Posterior vena cava (tissue), 2 donors: ENCODE data around the gene WDR93. TPM values are rescaled to one million over a fixed set of nuclear protein-coding genes. Genes with fewer than 3 reads are reported as not detected.
A peak's percentile ranks its signal among the peaks of the same experiment; 100 is the strongest.

Source experiments
- DNase-seq: peaks from one replicate; pipeline ENCODE4 v3.0.0-alpha.2; 2020; ENCODE audit warnings: low spot score
- intact Hi-C, 2 donors: fragments of 100-400 bp; cut with DNase I; formaldehyde crosslinking; loops; one replicate each; pipeline versions ENCODE4 v1.14.1 to v1.14.2; 2022 to 2023
- total RNA-seq, 2 donors: library from RNA; stranded (reverse); fragmentation: NEBNext Ultra II Directional; extraction: Animal tissue kit (Norgen Biotek cat#: 25700); gene quantifications; one replicate each; pipeline ENCODE4 v1.2.1, GENCODE V29; 2021
- donor health status: DM: yes; HTN: yes; CAD: no.
- donor health status: DM: yes; HTN: yes; CAD: no.

The WDR93 gene
- total RNA-seq, 2 donors from 2014 or later, result not detected

GRCh38 chr15:89740137-89740536 is 49.5 kb downstream of the WDR93 start:
- no peak for DNase-seq
- intact Hi-C loops, result loop anchor here in 1 of 2 donors (10.0 kb wide), 1 partner anchor 335 kb away; no protein-coding TSS in a partner anchor

GRCh38 chr15:89743011-89743410 is 52.4 kb downstream of the WDR93 start:
- intact Hi-C loops, result loop anchor here in 1 of 2 donors (10.0 kb wide), 1 partner anchor 332 kb away; no protein-coding TSS in a partner anchor
- no peak for DNase-seq

- no peak for DNase-seq
- intact Hi-C loops, result loop anchor here in 1 of 2 donors (10.0 kb wide), 1 partner anchor 331 kb away; no protein-coding TSS in a partner anchor
Observed at GRCh38 chr15:89743594-89743993, 53.0 kb downstream of the WDR93 start.

GRCh38 chr15:89745131-89745530 is 54.5 kb downstream of the WDR93 start:
- intact Hi-C loops, result loop anchor here (5.0 to 10.0 kb wide), 3 partner anchors 98 to 1357 kb away; partner anchors contain the start of gene SV2B (in 1 of the 2)
- no peak for DNase-seq

GRCh38 chr15:89745768-89746167 is 55.2 kb downstream of the WDR93 start:
- intact Hi-C loops, result loop anchor here (5.0 to 10.0 kb wide), 3 partner anchors 98 to 1357 kb away; partner anchors contain the start of gene SV2B (in 1 of the 2)
- no peak for DNase-seq

GRCh38 chr15:89746386-89746780 is 55.8 kb downstream of the WDR93 start:
- intact Hi-C loops, result loop anchor here (5.0 to 10.0 kb wide), 3 partner anchors 99 to 1356 kb away; partner anchors contain the start of gene SV2B (in 1 of the 2)
- no peak for DNase-seq

GRCh38 chr15:89747708-89748682 is 57.4 kb downstream of the WDR93 start:
- intact Hi-C loops, result loop anchor here (5.0 to 10.0 kb wide), 3 partner anchors 101 to 1354 kb away; partner anchors contain the start of gene SV2B (in 1 of the 2)
- DNase-seq, result no peak

DNA sequence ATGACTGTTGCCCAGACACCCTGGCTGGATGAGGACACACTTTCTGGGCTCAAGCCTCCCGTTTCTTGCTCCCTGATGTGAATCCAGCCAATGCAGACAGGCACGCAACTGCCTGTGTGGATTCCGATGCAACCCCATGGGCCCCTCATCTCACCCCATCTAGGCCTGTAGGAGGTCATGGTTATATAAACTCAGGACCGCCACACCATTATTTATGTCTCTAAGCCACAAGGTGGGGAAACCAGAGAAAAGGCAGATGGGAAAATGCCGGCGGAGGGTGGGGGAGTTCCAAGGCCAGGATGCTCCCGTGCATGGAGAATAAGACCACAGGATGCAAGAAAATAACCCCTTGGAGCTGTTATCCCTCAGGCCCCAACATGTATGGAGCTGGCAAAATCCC is 58.4 kb downstream of the WDR93 start:
- intact Hi-C loops, result loop anchor here (5.0 to 10.0 kb wide), 3 partner anchors 102 to 1353 kb away; partner anchors contain the start of gene SV2B (in 1 of the 2)

DNA sequence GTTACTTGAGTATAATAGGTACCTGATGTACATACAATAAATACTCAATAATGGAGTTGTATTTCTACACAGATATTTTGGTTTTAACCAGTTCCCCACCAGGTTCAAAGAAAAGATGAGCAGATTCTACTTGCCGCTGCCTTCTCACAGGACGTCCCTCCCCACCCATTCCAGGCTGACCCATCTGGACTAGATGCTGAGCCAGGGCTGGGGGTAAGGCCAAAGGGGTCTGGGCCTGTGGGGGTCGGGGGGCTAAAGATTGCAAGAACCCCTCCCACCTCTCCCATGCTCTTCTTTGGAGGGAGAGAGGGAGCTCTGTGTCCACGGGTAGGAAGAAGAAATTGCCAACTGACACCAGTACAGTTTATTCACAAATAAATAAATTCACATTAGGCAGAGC is 58.9 kb downstream of the WDR93 start:
- intact Hi-C loops, result loop anchor here (5.0 to 10.0 kb wide), 3 partner anchors 102 to 1353 kb away; partner anchors contain the start of gene SV2B (in 1 of the 2)
- DNase-seq, result no peak

More for the DNA sequence above, 58.4 kb downstream of the WDR93 start:
- no peak for DNase-seq

GRCh38 chr15:89749951-89750559 is 59.4 kb downstream of the WDR93 start:
- intact Hi-C loops, result loop anchor here (5.0 to 10.0 kb wide), 4 partner anchors 103 to 1352 kb away; partner anchors contain the start of genes CIB1 (in 1 of the 2), GDPGP1 (in 1 of the 2) and SV2B (in 1 of the 2)
- no peak for DNase-seq

- intact Hi-C loops, result loop anchor here in 1 of 2 donors (10.0 kb wide), 1 partner anchor 484 kb away; the partner anchor contains the start of genes CIB1 and GDPGP1
Observed at GRCh38 chr15:89750560-89751542, 60.2 kb downstream of the WDR93 start, which contains the start of gene MESP1. Gene MESP1, minus strand, starts transcription at chr15:89751249. Its CDS starts 18 bp downstream, at chr15:89751231.

GRCh38 chr15:89751748-89752147 is 61.1 kb downstream of the WDR93 start:
- no peak for DNase-seq
- intact Hi-C loops, result loop anchor here in 1 of 2 donors (10.0 kb wide), 1 partner anchor 483 kb away; the partner anchor contains the start of genes CIB1 and GDPGP1

More at GRCh38 chr15:89750560-89751542, 60.2 kb downstream of the WDR93 start, which contains the start of gene MESP1:
- peak; percentile 97 for DNase-seq

DNA sequence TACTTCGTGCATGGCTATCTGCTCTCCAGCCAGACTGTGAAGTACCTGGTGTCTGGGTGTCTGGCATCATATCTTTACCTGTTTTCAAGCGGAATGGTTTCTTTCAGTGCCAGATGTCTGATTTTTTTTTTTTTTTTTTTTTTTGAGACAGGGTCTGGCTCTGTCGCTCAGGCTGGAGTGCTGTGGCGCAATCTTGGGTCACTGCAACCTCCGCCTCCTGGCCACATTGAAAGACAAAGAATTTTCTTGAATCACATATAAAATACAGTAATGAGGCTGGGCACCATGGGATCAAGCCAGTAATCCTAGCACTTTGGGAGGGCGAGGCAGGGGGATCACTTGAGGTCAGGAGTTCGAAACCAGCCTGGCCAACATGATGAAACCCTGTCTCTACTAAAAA is 63.2 kb downstream of the WDR93 start:
- intact Hi-C loops, result loop anchor here in 1 of 2 donors (10.0 kb wide), 1 partner anchor 481 kb away; the partner anchor contains the start of genes CIB1 and GDPGP1
- DNase-seq, result no peak

DNA sequence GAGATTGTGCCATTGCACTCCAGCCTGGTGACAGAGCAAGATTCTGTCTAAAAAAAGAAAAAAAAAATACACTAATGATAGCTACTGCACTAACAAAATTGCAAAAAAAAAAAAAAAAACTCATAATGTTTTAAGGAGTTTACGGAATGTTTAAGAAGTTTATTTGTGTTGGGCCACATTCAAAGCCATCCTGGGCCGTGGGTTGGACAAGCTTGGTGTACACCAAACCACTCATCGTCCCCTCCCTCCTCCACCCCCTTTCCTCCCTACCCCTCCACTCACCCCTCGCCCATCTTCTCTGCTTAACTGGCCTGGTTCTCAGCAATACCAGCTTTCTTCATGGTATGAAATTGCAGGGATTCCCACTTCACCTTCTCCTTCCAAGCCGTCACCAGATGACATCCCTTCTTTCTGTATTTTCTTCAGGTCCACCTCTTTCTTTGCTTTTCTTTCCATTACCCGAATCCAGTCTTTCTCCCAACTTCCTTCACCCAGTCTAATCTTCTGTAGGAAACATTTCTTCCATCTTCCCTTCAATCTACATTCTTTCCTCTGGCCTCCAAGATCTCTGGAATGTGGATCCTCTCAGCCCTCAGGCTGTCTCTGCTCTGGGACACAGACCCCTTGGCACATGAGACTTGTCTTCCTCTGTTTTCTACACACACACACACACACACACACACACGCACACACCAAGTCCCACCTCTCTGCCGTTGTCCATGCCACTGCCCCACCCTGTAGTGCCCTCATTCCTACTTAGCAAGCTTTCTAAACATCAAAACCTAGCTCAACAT is 63.9 kb downstream of the WDR93 start:
- intact Hi-C loops, result loop anchor here in 1 of 2 donors (10.0 kb wide), 1 partner anchor 480 kb away; the partner anchor contains the start of genes CIB1 and GDPGP1
- DNase-seq, result no peak

DNA sequence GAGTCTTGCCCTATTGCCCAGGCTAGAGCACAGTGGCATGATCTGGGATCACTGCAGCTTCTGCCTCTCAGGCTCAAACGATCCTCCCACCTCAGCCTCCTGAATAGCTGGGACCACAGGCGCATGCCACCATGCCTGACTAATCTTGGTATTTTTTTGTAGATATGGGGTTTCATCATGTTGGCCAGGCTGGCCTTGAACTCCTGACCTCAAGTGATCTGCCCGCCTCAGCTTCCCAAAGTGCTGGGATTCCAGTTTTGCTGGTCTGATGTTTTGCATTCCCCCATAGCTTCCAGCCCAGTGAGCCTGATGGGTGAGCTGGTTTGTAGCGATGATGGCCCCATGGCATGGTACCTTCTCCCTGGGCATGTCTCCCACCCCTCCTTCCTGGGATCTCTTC is 65.1 kb downstream of the WDR93 start:
- DNase-seq, result no peak
- intact Hi-C loops, result loop anchor here in 1 of 2 donors (10.0 kb wide), 1 partner anchor 479 kb away; the partner anchor contains the start of genes CIB1 and GDPGP1

DNA sequence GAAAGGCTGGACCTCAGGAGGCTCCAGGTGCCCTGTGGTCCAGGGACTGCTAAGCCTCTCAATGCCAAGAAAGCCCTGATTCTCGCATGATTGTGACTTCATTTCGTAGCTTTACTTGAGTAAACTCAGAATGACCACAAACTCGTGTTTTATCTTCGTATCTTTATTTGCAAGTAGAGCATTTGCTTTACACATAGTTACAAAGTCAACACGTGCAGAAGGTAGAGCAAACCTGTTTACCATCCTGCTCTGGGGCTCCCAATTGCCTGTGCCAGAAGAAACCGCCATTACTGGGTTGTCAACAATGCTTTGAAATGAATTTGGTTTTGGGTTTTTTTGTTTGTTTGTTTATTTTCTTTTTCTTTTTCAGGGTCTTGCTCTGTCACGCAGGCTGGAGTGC is 66.3 kb downstream of the WDR93 start:
- intact Hi-C loops, result loop anchor here in 1 of 2 donors (10.0 kb wide), 1 partner anchor 478 kb away; the partner anchor contains the start of genes CIB1 and GDPGP1

More for the DNA sequence above, 66.3 kb downstream of the WDR93 start:
- DNase-seq, result no peak
